Limb (tissue), 2 donors: ENCODE data around the gene PEX11G.
A peak's percentile ranks its signal among the peaks of the same experiment; 100 is the strongest.
"Not testable (repeated sequence)": the region's sequence is repeated elsewhere in the genome, so short reads cannot be mapped to it uniquely, and the experiment has no call there.

Source experiments
- DNase-seq, 2 donors: peaks; one replicate each; pipeline ENCODE4 v3.0.0-alpha.2; 2016; ENCODE audit errors: extremely low spot score in 2 of 2

Gene PEX11G

GRCh38 chr19:7467009-7467989, 21.5 kb downstream of the PEX11G start:
- no peak for DNase-seq

DNA sequence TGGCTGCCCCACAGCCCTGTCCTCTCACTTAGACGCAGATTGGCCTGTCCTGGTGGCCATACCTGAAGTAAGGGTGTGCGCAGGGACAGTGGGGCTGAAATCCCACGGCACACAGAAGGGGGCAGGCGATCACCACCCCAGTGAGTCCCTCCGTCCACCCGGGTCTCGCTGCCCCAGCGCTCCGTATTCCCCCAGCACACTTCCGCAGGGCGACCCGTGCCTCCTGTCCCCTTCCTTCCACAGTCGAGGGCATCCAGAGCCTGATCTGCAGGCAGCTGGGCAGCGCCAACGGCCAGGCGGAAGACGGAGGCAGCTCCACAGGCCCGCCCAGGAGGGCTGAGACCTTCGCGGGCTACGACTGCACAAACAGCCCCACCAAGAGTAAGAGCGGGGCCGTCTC, 25.3 kb downstream of the PEX11G start:
- DNase-seq: no peak

DNA sequence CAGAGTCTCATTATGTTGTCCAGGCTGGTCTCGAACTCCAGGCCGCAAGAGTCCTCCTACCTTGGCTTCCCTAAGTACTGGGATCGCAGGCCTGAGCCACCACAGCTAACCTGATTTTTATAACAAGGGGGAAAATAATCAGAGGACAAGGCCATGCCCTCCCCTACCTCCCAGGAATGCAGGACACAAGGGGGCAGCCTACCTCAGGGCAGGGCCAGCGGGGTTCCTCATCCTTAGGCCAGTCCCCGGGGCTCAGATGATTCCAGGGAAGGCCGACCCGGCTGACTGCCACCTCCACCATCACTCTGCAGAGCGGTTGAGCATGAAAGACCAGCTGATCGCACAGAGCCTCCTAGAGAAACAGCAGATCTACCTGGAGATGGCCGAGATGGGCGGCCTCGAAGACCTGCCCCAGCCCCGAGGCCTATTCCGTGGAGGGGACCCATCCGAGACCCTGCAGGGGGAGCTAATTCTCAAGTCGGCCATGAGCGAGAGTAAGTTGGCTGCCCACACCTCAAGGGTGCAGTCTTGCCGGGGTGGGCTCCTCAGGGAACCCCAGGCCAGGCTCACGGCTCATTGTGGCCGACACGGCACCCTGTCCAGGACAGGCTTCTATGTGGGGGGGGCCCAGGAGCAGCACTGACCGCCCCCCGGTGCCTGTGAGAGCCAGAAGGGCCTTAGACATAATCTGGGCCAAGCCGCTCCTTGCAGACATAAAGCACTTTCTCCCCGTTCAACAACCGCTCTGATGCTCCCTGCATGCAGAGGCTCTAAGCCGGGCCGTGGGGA, 26.8 kb downstream of the PEX11G start:
- no peak for DNase-seq

- no peak for DNase-seq
Measured at GRCh38 chr19:7460562-7460966, 28.3 kb downstream of the PEX11G start.

GRCh38 chr19:7459773-7460172, 29.1 kb downstream of the PEX11G start:
- no peak for DNase-seq

DNA sequence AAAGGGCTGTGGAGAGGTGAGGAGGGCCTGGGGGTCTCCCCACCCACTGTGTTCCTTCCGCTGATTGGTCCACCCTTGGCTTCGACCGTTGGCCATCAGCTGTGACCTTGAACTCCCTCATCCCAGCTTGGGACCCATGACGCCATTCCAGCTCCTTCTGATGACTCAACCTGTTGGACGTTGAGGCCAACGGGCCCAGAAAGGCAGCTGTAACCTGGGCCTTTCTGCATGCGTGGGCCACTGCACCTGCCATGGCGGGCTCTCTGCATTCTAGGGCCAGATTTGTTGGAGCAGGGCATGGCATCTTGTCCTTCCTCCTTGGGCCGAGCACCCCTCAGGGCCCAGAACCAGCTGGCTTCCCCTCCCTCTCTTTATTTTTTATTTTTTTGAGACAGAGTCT, 30.2 kb downstream of the PEX11G start:
- no peak for DNase-seq

- DNase-seq: no peak
Measured at GRCh38 chr19:7456964-7457541, 31.8 kb downstream of the PEX11G start.

DNA sequence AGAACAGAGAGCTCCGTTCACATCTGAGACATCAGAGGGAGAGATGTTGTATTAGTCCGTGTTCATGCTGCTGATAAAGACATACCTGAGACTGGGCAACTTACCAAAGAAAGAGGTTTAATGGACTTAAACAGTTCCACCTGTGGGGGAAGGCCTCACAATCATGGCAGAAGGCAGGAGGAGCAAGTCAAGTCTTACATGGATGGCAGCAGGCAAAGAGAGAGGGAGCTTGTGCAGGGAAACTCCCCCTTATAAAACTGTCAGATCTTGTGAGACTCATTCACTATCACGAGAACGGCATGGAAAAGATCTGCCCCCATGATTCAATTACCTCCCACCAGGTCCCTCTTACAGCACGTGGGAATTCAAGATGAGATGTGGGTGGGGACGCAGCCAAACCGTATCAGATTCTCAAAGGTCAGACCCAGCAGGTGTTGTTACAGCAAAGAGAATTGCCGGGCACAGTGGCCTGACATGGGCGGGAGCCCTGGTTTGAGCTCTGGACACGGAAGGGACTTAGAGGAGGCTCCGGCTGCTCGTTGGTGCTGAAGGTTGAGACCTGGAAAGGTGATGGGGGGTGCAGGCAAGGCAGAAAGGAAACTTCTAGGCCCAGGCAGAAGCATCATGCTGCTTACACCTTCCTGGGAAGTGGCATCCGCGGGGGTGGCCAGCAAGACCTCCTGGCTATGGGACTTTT, 33.1 kb downstream of the PEX11G start:
- no peak for DNase-seq

GRCh38 chr19:7454998-7455397, 33.8 kb downstream of the PEX11G start:
- no peak for DNase-seq

DNA sequence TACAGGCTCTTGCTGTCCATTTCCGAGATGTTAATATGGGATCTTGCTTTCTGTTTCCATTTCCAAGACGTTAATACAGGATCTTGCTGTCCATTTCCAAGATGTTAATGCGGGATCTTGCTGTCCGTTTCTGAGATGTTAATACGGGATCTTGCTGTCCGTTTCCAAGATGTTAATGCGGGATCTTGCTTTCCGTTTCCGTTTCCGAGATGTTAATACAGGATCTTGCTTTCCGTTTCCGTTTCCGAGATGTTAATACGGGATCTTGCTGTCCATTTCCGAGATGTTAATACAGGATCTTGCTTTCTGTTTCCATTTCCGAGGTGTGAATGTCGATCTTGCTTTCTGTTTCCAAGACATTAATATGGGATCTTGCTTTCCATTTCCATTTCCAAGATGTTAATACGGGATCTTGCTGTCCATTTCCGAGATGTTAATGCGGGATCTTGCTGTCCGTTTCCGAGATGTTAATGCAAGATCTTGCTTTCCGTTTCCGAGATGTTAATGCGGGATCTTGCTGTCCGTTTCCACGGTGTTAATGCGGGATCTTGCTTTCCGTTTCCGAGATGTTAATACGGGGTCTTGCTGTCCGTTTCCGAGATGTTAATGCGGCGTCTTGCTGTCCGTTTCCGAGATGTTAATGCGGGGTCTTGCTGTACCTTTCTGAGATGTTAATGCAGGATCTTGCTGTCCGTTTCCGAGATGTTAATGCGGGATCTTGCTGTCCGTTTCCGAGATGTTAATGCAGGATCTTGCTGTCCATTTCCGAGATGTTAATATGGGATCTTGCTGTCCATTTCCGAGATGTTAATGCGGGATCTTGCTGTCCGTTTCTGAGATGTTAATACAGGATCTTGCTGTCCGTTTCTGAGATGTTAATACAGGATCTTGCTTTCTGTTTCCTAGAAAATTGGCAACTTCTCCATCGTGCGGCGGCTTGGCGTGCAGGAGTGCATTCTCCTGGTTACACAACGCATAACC, 38.3 kb downstream of the PEX11G start:
- DNase-seq: peak in 1 of 2 donors; percentile 37

- DNase-seq: not testable (repeated sequence)
Measured at GRCh38 chr19:7449391-7450070, 39.3 kb downstream of the PEX11G start.

GRCh38 chr19:7447648-7448047, 41.2 kb downstream of the PEX11G start:
- DNase-seq: no peak

DNA sequence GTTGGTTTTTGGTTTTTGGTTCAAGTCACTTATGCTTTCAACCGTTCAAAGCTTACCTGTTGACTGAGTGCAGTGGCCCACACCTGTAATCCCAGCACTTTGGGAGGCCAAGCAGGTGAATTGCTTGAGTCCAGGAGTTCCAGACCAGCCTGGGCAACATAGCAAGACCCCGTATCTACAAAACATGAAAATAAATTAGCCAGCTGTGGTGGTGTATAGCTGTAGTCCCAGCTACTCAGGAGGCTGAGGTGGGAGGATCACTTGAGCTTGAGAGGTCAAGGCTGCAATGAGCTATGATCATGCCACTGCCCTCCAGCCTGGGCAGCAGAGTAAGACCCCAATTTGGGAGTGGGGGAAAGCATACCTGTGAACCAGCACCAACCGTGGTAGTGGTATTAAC, 43.7 kb downstream of the PEX11G start:
- no peak for DNase-seq

DNA sequence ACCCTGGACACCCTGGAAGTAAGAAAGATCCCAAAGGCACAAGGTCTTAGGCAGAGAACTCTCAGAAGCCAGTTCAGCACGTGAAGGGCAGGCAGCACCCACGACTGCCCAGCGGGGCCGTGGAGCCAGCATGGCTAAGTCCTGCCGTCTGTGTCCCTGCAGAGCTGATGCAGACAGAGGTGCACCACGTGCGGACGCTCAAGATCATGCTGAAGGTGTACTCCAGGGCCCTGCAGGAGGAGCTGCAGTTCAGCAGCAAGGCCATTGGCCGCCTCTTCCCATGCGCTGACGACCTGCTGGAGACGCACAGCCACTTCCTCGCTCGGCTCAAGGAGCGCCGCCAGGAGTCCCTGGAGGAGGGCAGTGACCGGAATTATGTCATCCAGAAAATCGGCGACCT, 44.8 kb downstream of the PEX11G start:
- no peak for DNase-seq

GRCh38 chr19:7442423-7442822, 46.4 kb downstream of the PEX11G start:
- peak in 1 of 2 donors; percentile 38 for DNase-seq

DNA sequence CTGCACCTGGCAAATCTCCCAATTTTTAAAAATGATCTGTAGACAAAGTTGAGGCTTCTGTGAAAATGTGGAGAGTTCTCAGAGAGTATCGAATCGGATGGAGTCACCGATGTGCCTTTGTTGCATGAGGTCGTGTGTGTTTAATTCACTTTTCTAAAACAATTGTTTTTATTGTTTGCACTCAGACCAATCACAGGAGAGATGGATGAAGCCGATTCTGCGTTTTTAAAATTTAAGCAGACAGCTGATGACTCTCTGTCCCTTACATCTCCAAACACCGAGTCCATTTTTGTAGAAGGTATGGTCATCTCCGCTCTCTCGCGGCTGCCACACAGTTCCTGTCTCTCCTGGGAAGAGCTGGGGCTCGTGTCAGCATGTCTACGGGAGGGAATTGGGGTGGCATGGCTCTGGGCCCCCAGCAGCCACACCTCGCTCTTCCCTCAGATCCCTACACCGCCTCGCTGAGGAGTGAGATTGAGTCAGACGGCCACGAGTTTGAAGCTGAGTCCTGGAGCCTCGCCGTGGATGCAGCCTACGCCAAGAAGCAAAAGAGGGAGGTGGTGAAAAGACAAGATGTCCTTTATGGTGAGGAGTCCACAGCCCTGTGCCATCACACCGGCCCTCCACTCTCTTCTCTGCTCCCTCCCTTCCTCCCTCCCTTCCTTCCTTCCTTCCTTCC, 47.2 kb downstream of the PEX11G start:
- DNase-seq: no peak

DNA sequence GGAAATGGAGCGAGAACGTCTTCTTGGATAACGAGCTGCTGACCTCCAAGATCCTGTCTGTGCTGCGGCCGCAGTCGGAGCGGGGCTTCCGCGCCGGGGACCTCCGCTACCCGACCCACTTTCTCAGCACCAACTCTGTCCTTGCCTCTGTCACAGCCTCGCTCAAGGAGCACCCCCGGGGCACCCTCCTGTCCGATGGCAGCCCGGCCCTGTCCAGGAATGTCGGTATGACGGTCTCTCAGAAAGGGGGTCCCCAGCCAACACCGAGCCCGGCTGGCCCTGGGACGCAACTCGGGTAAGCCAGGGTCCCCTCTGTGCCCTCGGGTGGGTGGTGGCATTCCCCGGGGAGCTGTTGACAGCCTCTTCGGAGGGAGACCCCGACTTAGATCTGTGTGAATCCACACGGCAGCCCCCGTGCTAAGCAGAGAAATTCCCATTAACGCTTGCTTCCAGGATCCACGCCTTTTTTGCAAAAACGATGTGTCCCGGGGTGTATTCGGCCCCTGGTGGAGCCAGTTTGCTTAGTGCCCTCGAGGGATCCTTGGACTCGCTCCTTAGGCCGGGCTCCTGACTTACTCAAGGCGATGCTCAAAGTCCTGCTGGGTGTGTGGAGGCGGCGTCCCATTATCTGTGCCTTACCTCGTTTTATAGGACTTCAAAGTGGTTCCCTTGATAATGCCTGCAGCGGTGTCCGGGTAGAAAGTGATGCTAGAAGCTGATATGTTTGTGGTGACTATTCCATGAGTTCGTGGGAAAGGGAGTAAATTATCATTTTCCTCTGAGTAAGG, 48.5 kb downstream of the PEX11G start:
- DNase-seq: no peak

- DNase-seq: no peak
Measured at GRCh38 chr19:7435586-7435985, 53.2 kb downstream of the PEX11G start.
